Neural cell (in vitro differentiated cells): ENCODE data around the gene DMXL1. TPM values are rescaled to one million over a fixed set of nuclear protein-coding genes. Genes with fewer than 3 reads are reported as not detected.

Experiments used
- H2AFZ ChIP-seq: fragments of 200-600, 300-800 bp; sonication (generic), shearing (Covaris generic); 2 replicates; pipeline ENCODE4 v1.6.0; 2014; ENCODE audit warnings: low read depth, mild to moderate bottlenecking, antibody characterized with exemption, low read length, moderate library complexity
- H3F3A ChIP-seq: fragments of 200-600 bp; shearing (Covaris generic); 2 replicates; pipeline ENCODE4 v1.6.1; 2016; ENCODE audit warnings: mild to moderate bottlenecking, moderate library complexity, mixed read lengths, antibody characterized with exemption, low read length; ENCODE audit not compliant: insufficient read depth, poor library complexity, severe bottlenecking
- H3K27ac ChIP-seq: fragments of 200-600, 300-800 bp; sonication (generic), shearing (Covaris generic); 2 replicates; pipeline ENCODE4 v1.5.1; 2014; ENCODE audit warnings: mild to moderate bottlenecking, low read length, moderate library complexity
- H3K27me3 ChIP-seq: fragments of 300-800, 200-600 bp; sonication (generic), shearing (Covaris generic); 2 replicates; pipeline ENCODE4 v1.6.0; 2014; ENCODE audit warnings: mild to moderate bottlenecking, low read depth, low read length, moderate library complexity; ENCODE audit not compliant: insufficient read depth
- H3K36me3 ChIP-seq: fragments of 300-800, 200-600 bp; sonication (generic), shearing (Covaris generic); 2 replicates; pipeline ENCODE4 v1.5.1; 2014; ENCODE audit warnings: mild to moderate bottlenecking, antibody characterized with exemption, low read length, moderate library complexity; ENCODE audit not compliant: insufficient read depth
- H3K4me2 ChIP-seq: fragments of 300-800, 200-600 bp; sonication (generic), shearing (Covaris generic); 2 replicates; pipeline ENCODE4 v1.6.0; 2014; ENCODE audit warnings: mild to moderate bottlenecking, low read length
- H3K4me3 ChIP-seq: fragments of 300-800, 200-600 bp; sonication (generic), shearing (Covaris generic); 2 replicates; pipeline ENCODE4 v1.5.1; 2014; ENCODE audit warnings: mild to moderate bottlenecking, low read length, moderate library complexity
- H3K79me2 ChIP-seq: fragments of 200-600 bp; shearing (Covaris generic); replicated peaks from 2 replicates; pipeline ENCODE4 v1.6.0; 2014; ENCODE audit warnings: mild to moderate bottlenecking, low read length, moderate library complexity; ENCODE audit not compliant: insufficient read depth
- H3K9ac ChIP-seq: fragments of 300-800, 200-600 bp; sonication (generic), shearing (Covaris generic); 2 replicates; pipeline ENCODE4 v1.6.1; 2016; ENCODE audit warnings: mild to moderate bottlenecking, low read length, mixed read lengths
- H3K9me2 ChIP-seq: fragments of 200-600 bp; shearing (Covaris generic); 2 replicates; pipeline ENCODE4 v1.6.1; 2016; ENCODE audit warnings: mild to moderate bottlenecking, low read length, mixed read lengths; ENCODE audit not compliant: insufficient read depth
- H3K9me3 ChIP-seq: fragments of 200-600, 300-800 bp; sonication (generic), shearing (Covaris generic); 2 replicates; pipeline ENCODE4 v1.6.1; 2016; ENCODE audit warnings: mild to moderate bottlenecking, mixed run types, low read length, moderate library complexity, mixed read lengths
- H4K20me1 ChIP-seq: fragments of 200-600 bp; shearing (Covaris generic); 2 replicates; pipeline ENCODE4 v1.6.1; 2016; ENCODE audit warnings: mild to moderate bottlenecking, mixed run types; ENCODE audit not compliant: insufficient read depth
- CTCF ChIP-seq: fragments of 450-650 bp; IDR thresholded peaks from 2 replicates; pipeline ENCODE4 v1.5.1; 2014; ENCODE audit warnings: antibody characterized with exemption, mild to moderate bottlenecking, moderate library complexity; ENCODE audit not compliant: poor library complexity, severe bottlenecking
- EP300 ChIP-seq: fragments of 450-650 bp; conservative IDR thresholded peaks from 2 replicates; pipeline ENCODE4 v1.6.1; 2014; ENCODE audit warnings: antibody characterized with exemption, mild to moderate bottlenecking, moderate library complexity; ENCODE audit not compliant: poor library complexity, severe bottlenecking
- EZH2 ChIP-seq: fragments of 200-600, 300-800 bp; shearing (Covaris generic), sonication (generic); IDR thresholded peaks from 2 replicates; pipeline ENCODE4 v1.6.1; 2014; ENCODE audit warnings: antibody characterized with exemption, low read length, borderline replicate concordance, mild to moderate bottlenecking; ENCODE audit not compliant: insufficient read depth, poor library complexity, severe bottlenecking
- MXI1 ChIP-seq: fragments of 450-650 bp; conservative IDR thresholded peaks from 2 replicates; pipeline ENCODE4 v1.6.1; 2014; ENCODE audit warnings: antibody characterized with exemption, mild to moderate bottlenecking; ENCODE audit not compliant: poor library complexity, severe bottlenecking
- POLR2AphosphoS5 ChIP-seq: IDR thresholded peaks from 2 replicates; pipeline ENCODE4 v1.6.1; 2012
- RAD21 ChIP-seq: fragments of 450-650 bp; conservative IDR thresholded peaks from 2 replicates; pipeline ENCODE4 v1.6.1; 2014; ENCODE audit warnings: antibody characterized with exemption, mild to moderate bottlenecking, moderate library complexity
- SMC3 ChIP-seq: fragments of 450-650 bp; conservative IDR thresholded peaks from 2 replicates; pipeline ENCODE4 v1.6.1; 2014; ENCODE audit warnings: antibody characterized with exemption, mild to moderate bottlenecking, moderate library complexity; ENCODE audit not compliant: poor library complexity
- TAF1 ChIP-seq: IDR thresholded peaks from 2 replicates; pipeline ENCODE4 v1.6.1; 2012; ENCODE audit warnings: low read depth
- polyA plus RNA-seq: library from polyadenylated mRNA; depleted of rRNA; stranded (reverse); fragments of >200 nt; gene quantifications from 2 replicates; pipeline ENCODE4 v1.2.3, GENCODE V29; 2014
- TF ChIP-seq, protein P1 (sequence below): IDR thresholded peaks from 2 replicates; pipeline ENCODE4 v1.6.1; 2012; ENCODE audit warnings: borderline replicate concordance

Gene DMXL1
- polyA plus RNA-seq, 1 donor from 2014 or later = 46.9 TPM

- no peak overlapping the region for H3K4me2 ChIP-seq
These were observed 203.9 kb downstream of the DMXL1 start for GRCh38 chr5:119274767-119275130.

DNA sequence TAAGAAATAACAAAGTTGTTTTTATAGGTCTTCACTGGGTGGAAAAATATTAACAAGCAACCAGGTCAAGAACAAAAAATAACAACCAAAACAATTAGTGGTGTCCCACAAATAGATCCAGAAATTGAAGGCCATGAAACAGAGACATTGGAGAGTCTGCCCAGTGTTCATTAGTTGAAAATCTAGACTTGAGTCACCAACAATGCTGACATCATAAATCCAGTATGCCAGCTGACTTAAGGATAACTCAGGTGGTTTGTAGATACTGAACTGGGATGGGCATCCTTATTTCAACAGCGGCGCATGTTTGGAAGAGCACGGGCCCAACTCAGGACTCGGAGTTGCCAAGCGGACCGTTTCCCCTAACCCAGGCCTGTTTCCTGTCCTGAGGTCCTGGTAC, 204.3 kb downstream of the DMXL1 start:
- Histone ChIP-seq H3K27me3 (no peaks in the 10 kb centered on the region), H3K9me3 (no peaks in the 10 kb centered on the region), H3K79me2 (no peaks in the 10 kb centered on the region), H2AFZ (no peak overlapping the region), H3K4me2 (no peak overlapping the region), H3K9me2 (no peaks in the 10 kb centered on the region), H3F3A (no peaks in the 10 kb centered on the region), H3K27ac (no peak overlapping the region), H4K20me1 (no peaks in the 10 kb centered on the region), H3K4me3 (no peak overlapping the region), H3K9ac (no peak overlapping the region), H3K36me3 (no peaks in the 10 kb centered on the region)
- TF ChIP-seq EZH2 (no peak), CTCF (no peak), SMC3 (no peak), TAF1 (no peak), RAD21 (no peak)

More at GRCh38 chr5:119274767-119275130, 203.9 kb downstream of the DMXL1 start:
- Histone ChIP-seq H3K27me3 (no peaks in the 10 kb centered on the region), H3K4me3 (no peak overlapping the region), H3K36me3 (no peaks in the 10 kb centered on the region), H3F3A (no peaks in the 10 kb centered on the region), H3K27ac (no peak overlapping the region), H2AFZ (no peak overlapping the region), H3K9me3 (no peaks in the 10 kb centered on the region), H3K9ac (no peak overlapping the region), H3K79me2 (no peaks in the 10 kb centered on the region), H4K20me1 (no peaks in the 10 kb centered on the region), H3K9me2 (no peaks in the 10 kb centered on the region)
- no peak for TF ChIP-seq CTCF
- no peak for TF ChIP-seq TAF1
- no peak for TF ChIP-seq EP300
- no peak for TF ChIP-seq MXI1
- TF ChIP-seq RAD21 = no peak
- no peak for TF ChIP-seq EZH2
- TF ChIP-seq, protein P1, sequence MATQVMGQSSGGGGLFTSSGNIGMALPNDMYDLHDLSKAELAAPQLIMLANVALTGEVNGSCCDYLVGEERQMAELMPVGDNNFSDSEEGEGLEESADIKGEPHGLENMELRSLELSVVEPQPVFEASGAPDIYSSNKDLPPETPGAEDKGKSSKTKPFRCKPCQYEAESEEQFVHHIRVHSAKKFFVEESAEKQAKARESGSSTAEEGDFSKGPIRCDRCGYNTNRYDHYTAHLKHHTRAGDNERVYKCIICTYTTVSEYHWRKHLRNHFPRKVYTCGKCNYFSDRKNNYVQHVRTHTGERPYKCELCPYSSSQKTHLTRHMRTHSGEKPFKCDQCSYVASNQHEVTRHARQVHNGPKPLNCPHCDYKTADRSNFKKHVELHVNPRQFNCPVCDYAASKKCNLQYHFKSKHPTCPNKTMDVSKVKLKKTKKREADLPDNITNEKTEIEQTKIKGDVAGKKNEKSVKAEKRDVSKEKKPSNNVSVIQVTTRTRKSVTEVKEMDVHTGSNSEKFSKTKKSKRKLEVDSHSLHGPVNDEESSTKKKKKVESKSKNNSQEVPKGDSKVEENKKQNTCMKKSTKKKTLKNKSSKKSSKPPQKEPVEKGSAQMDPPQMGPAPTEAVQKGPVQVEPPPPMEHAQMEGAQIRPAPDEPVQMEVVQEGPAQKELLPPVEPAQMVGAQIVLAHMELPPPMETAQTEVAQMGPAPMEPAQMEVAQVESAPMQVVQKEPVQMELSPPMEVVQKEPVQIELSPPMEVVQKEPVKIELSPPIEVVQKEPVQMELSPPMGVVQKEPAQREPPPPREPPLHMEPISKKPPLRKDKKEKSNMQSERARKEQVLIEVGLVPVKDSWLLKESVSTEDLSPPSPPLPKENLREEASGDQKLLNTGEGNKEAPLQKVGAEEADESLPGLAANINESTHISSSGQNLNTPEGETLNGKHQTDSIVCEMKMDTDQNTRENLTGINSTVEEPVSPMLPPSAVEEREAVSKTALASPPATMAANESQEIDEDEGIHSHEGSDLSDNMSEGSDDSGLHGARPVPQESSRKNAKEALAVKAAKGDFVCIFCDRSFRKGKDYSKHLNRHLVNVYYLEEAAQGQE = no peak
- no peak for TF ChIP-seq SMC3
- TF ChIP-seq POLR2AphosphoS5 = no peak
